BLaER1 (cell line): ENCODE data around the gene PPP1R13B.

ENCODE experiments used
- H3K27ac ChIP-seq: shearing (Covaris generic); formaldehyde crosslinking; 2 replicates; pipeline ENCODE4 v1.8.1; 2022
- H3K27me3 ChIP-seq: shearing (Covaris generic); formaldehyde crosslinking; 2 replicates; pipeline ENCODE4 v1.8.1; 2022
- H3K36me3 ChIP-seq: shearing (Covaris generic); formaldehyde crosslinking; 2 replicates; pipeline ENCODE4 v1.8.1; 2022
- H3K4me1 ChIP-seq: shearing (Covaris generic); formaldehyde crosslinking; 2 replicates; pipeline ENCODE4 v1.8.1; 2022
- H3K4me2 ChIP-seq: shearing (Covaris generic); formaldehyde crosslinking; 2 replicates; pipeline ENCODE4 v1.8.1; 2022
- H3K4me3 ChIP-seq: shearing (Covaris generic); formaldehyde crosslinking; 2 replicates; pipeline ENCODE4 v1.8.1; 2022
- H3K9ac ChIP-seq: shearing (Covaris generic); formaldehyde crosslinking; 2 replicates; pipeline ENCODE4 v1.8.1; 2022
- H3K9me3 ChIP-seq: shearing (Covaris generic); formaldehyde crosslinking; 2 replicates; pipeline ENCODE4 v1.8.1; 2022
- H4K20me1 ChIP-seq: shearing (Covaris generic); formaldehyde crosslinking; 2 replicates; pipeline ENCODE4 v1.8.1; 2022
- Cebpa-rat ChIP-seq: shearing (Covaris generic); IDR thresholded peaks from 2 replicates; pipeline ENCODE4 v1.8.1; 2022

Gene PPP1R13B

DNA sequence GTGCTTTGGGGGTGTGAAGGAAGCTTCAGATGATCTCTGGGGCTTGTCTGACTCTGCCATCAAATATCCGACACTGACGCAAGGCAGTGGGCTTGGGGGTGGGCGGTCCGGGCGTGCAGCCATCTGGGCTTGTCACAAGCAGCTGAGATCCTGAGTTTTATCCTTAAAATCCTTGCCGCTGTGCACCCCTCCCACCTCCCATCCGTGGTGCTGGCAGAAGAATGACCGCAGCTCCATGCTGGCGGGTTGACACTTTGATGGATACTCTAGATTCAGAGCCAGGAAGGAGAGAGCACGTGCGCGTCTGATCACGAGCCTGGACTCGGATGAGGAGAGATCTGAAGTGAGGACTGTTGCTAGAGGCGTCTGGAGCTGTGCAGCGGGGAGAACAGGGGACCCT, 128.8 kb downstream of the PPP1R13B start:
- Histone ChIP-seq H3K4me3 (no peak overlapping the region), H3K4me2 (peak overlapping the region; percentile 53), H3K27me3 (no peaks in the 10 kb centered on the region), H3K9me3 (no peaks in the 10 kb centered on the region), H3K27ac (no peak overlapping the region), H4K20me1 (peaks cover 77% of the 10 kb centered on the region), H3K4me1 (peaks cover 54% of the 10 kb centered on the region), H3K36me3 (peaks cover 12% of the 10 kb centered on the region; the same call in 1 of the 2 replicates), H3K9ac (peak overlapping the region; percentile 15; the same call in 1 of the 2 replicates)
- TF ChIP-seq Cebpa-rat, result no peak

- Histone ChIP-seq H3K4me3 (peak overlapping the region; percentile 95), H3K9me3 (no peaks in the 10 kb centered on the region), H3K9ac (peak overlapping the region; percentile 87; the same call in 1 of the 2 replicates), H3K4me2 (peak overlapping the region; percentile 100), H4K20me1 (peaks cover 82% of the 10 kb centered on the region), H3K27me3 (no peaks in the 10 kb centered on the region), H3K36me3 (peaks cover 27% of the 10 kb centered on the region), H3K27ac (no peak overlapping the region), H3K4me1 (peaks cover 56% of the 10 kb centered on the region)
- no peak for TF ChIP-seq Cebpa-rat
Measured at GRCh38 chr14:103716899-103717411, 130.4 kb downstream of the PPP1R13B start.

GRCh38 chr14:103716091-103716801, 131.1 kb downstream of the PPP1R13B start:
- Histone ChIP-seq H3K4me3 (peak overlapping the region; percentile 95), H3K27ac (peak overlapping the region; percentile 73), H3K4me2 (peak overlapping the region; percentile 100), H3K9ac (peak overlapping the region; percentile 87), H3K4me1 (peaks cover 56% of the 10 kb centered on the region), H3K9me3 (no peaks in the 10 kb centered on the region), H4K20me1 (peaks cover 82% of the 10 kb centered on the region), H3K27me3 (no peaks in the 10 kb centered on the region), H3K36me3 (peaks cover 28% of the 10 kb centered on the region)
- TF ChIP-seq Cebpa-rat, result no peak

GRCh38 chr14:103715052-103716000, 132.0 kb downstream of the PPP1R13B start, which contains the start of the genes XRCC3 and ZFYVE21:
Gene XRCC3, minus strand, starts transcription at chr14:103715451. Its CDS starts 4,364 bp downstream, at chr14:103711087.
Gene ZFYVE21, plus strand, starts transcription at chr14:103715810. Its CDS starts 32 bp downstream, at chr14:103715842.
- Histone ChIP-seq H3K4me3 (peak within 1 kb of the TSS; percentile 95), H3K9me3 (no peaks in the 10 kb centered on the region), H4K20me1 (peaks cover 78% of the 10 kb centered on the region), H3K27ac (peak within 1 kb of the TSS; percentile 96), H3K9ac (peak within 1 kb of the TSS; percentile 97), H3K36me3 (peaks cover 31% of the 10 kb centered on the region), H3K4me1 (peaks cover 56% of the 10 kb centered on the region), H3K4me2 (peak within 1 kb of the TSS; percentile 100), H3K27me3 (no peaks in the 10 kb centered on the region)
- TF ChIP-seq Cebpa-rat, result no peak

GRCh38 chr14:103714063-103714724, 133.2 kb downstream of the PPP1R13B start:
- H4K20me1 ChIP-seq, result peaks cover 78% of the 10 kb centered on the region
- TF ChIP-seq Cebpa-rat, result no peak
- peaks cover 45% of the 10 kb centered on the region for H3K4me1 ChIP-seq
- peaks cover 42% of the 10 kb centered on the region for H3K36me3 ChIP-seq
- H3K4me2 ChIP-seq, result peak overlapping the region; percentile 94
- H3K4me3 ChIP-seq, result peak overlapping the region; percentile 95
- H3K9ac ChIP-seq, result peak overlapping the region; percentile 97
- no peaks in the 10 kb centered on the region for H3K9me3 ChIP-seq
- no peaks in the 10 kb centered on the region for H3K27me3 ChIP-seq
- H3K27ac ChIP-seq, result peak overlapping the region; percentile 96

GRCh38 chr14:103713304-103714062, 133.9 kb downstream of the PPP1R13B start:
- H3K27me3 ChIP-seq, result no peaks in the 10 kb centered on the region
- H4K20me1 ChIP-seq, result peaks cover 77% of the 10 kb centered on the region
- peak overlapping the region; percentile 95; the same call in 1 of the 2 replicates for H3K4me3 ChIP-seq
- H3K36me3 ChIP-seq, result peaks cover 49% of the 10 kb centered on the region
- peaks cover 38% of the 10 kb centered on the region for H3K4me1 ChIP-seq
- no peaks in the 10 kb centered on the region for H3K9me3 ChIP-seq
- peak overlapping the region; percentile 96; the same call in 1 of the 2 replicates for H3K27ac ChIP-seq
- peak overlapping the region; percentile 97 for H3K9ac ChIP-seq
- peak overlapping the region; percentile 94 for H3K4me2 ChIP-seq
- no peak for TF ChIP-seq Cebpa-rat

DNA sequence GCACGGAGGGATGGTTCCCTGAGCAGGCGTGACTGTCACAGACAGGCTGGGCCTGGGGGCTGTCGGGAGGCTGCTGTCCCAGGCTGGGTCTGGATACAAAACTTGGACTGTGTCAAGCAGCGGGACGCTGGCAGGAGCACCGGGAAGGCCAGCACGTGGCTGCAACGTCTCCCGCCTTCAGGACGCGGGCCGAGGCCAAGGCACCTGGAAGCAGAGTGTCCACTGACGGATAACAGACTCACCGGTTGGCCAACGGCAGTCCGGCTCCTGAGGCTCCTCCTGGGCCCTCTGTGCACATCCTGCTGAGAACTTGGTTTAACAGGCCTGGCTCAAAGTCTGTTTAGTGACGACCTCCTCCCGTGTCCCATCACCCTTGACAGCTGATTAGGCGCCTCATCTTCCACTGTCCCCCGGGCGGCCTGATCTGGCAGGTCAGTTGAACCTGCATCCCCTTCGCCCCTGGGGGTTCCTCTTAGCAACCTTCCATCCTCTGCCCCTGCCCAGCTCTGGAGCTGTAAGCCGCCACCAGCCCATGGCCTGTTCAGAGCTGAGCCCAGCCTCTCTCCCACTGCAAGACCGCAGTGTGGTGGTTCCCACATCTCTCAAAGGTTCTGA, 134.6 kb downstream of the PPP1R13B start:
- Histone ChIP-seq H3K36me3 (peaks cover 57% of the 10 kb centered on the region), H3K9me3 (no peaks in the 10 kb centered on the region), H4K20me1 (peaks cover 76% of the 10 kb centered on the region), H3K27me3 (no peaks in the 10 kb centered on the region), H3K9ac (peak overlapping the region; percentile 38; the same call in 1 of the 2 replicates), H3K4me1 (peaks cover 30% of the 10 kb centered on the region), H3K4me3 (no peak overlapping the region), H3K27ac (no peak overlapping the region), H3K4me2 (no peak overlapping the region)
- no peak for TF ChIP-seq Cebpa-rat
